Left lobe of liver (tissue), 2 donors: ENCODE results near the gene ACAT2. TPM values are rescaled to one million over a fixed set of nuclear protein-coding genes. Genes with fewer than 3 reads are reported as not detected.
"Not testable (repeated sequence)": the region's sequence is repeated elsewhere in the genome, so short reads cannot be mapped to it uniquely, and the experiment has no call there.

Source experiments
- ATAC-seq: fragments of 200-7000 bp; cut with Tn5 transposase; one replicate; pipeline ENCODE4 v1.9.1; 2020; ENCODE audit warnings: mild to moderate bottlenecking, moderate library complexity
- DNase-seq: peaks from one replicate; pipeline ENCODE4 v3.0.0-alpha.2; 2020; ENCODE audit warnings: low spot score
- total RNA-seq: library from RNA; stranded (reverse); gene quantifications from one replicate; pipeline ENCODE4 v1.2.1, GENCODE V29; 2021
- donor health status: DM: no; HTN: no; CAD: no; lungs with moderate emphysema.
- donor health status: DM: no; HTN: yes; CAD: no.

ACAT2 gene
- total RNA-seq, 1 donor from 2014 or later, result 44.6 TPM

DNA sequence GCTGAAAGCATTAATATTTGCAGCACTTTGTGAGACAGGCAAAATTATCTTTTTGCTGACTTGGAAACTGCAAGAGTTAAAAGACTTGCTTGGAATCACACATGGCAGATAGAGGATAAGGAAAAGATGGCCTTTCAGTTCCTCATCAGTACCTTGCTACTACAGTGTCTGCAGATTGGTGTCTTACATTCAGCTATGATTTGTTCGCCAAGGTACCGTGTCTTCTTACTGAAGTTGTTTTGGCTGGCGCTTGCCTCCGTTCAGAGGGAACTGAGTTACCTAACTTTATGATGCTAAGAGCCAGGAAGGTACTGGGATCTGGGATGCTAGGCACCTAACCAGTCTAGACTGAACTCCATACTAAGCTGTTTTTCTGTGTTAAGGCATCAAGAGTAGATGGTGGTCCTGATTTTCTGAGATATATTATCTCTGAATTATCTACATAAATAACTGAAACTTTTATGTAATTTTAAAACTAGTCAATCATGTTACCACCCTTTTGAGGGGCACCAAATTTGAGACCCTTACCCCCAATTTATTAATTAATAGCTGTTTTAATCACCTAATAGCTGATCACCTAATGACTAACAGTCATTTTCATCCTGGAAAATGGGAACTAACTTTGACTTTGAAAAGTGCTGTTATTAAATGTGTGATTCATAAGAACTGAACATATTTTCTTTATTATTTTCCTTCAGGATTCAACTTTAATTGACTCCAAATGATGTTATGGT is 32.1 kb upstream of the ACAT2 start:
- ATAC-seq (no peak), DNase-seq (no peak)

GRCh38 chr6:159730332-159730676 is 31.5 kb upstream of the ACAT2 start:
- ATAC-seq (no peak), DNase-seq (no peak)

GRCh38 chr6:159732550-159732949 is 29.3 kb upstream of the ACAT2 start:
- DNase-seq, ATAC-seq: not testable (repeated sequence)

- ATAC-seq, DNase-seq: not testable (repeated sequence)
These were observed 28.4 kb upstream of the ACAT2 start for GRCh38 chr6:159733395-159733794.

DNA sequence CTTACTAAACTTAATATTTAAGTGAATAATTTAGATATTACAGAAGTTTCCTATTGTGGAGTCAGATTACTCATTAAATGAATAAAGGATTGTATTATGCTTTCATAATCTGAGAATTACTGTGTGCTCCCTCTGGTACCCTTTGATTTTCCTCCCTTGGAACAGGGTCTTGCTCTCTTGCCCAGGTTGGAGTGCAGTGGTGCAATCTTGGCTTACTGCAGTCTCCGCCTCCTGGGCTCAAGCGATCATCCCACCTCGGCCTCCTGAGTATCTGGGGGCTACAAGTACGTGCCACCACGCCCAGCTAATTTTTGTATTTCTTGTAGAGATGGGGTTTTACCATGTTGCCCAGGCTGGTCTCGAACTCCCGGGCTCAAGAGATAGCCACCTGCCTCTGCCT is 24.9 kb upstream of the ACAT2 start:
- DNase-seq, result no peak
- ATAC-seq, result no peak

DNA sequence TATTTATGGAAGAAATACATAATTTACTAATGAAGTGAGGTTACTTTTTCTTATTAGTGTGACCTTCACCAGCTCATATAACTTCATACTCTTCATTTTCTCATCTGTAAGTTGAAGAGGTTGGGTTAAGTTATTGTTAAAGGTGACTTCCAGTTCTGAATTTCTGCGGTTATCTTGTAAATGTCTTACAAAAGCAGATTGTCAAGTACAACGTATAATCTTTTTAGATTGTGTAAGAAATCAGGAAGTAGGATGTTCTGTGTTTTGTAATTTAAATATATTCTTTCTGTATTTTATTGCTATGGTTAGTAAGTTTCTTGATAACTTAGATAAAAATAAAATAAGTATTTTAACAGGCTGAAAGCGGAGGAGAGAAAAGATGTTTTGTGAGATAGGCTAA is 22.5 kb upstream of the ACAT2 start:
- ATAC-seq, result no peak
- DNase-seq, result no peak

- no peak for ATAC-seq
These were observed 19.7 kb upstream of the ACAT2 start for GRCh38 chr6:159742165-159742564.

DNA sequence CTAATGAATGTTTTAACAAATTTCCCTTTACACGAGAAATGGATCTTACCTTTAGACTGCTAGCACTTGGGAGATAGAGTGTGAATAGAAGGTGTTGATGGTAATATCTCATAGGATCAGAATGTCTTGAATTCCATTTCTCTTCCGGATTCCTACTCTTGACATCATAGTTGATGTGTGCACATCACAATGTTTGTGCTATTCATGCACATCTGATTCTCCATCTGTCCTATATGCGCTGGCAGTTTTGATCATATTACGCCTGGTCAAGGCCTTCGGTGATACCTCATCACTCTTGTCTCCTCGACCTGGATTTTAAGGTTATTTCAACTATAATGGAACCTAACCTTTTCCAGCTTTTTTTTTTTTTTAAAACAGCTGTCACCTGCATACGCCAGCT is 16.8 kb upstream of the ACAT2 start:
- ATAC-seq (no peak), DNase-seq (no peak)

More at GRCh38 chr6:159742165-159742564, 19.7 kb upstream of the ACAT2 start:
- DNase-seq, result no peak

DNA sequence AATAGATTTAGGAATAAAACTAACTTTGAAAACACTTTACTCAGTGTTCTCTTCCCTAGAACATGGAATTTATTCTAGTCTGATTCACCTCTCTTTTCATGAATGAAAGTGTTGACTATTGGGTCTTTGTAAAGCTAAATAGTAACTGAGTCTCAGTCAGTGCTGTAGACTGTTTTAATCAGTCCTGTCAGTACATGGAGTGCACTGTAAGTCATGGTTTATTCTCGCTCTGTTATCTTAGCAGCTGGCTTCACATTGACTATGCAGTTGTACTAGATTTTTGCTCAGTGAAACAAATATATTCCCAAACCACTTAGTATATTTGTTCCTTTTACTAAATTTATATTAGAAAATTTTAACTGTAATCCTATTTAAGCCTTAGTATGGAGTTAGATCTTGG is 15.1 kb upstream of the ACAT2 start:
- no peak for DNase-seq
- ATAC-seq, result no peak

DNA sequence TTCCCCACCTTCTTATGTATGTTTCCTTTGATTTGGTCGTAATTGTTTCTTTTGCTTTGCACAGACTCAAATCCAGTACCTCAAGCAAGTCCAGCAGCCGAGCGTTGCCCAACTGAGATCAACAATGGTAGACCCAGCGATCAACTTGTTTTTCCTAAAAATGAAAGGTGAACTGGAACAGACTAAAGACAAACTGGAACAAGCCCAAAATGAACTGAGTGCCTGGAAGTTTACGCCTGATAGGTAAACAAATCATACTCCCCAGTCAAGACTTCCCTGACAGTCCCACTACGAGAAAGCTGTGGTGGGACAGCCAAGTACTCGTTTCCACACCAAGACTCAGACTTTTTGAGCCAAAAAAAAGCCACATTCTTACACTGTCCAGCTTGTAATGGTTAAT is 13.7 kb upstream of the ACAT2 start:
- peak; percentile 42 for ATAC-seq
- DNase-seq, result not testable (repeated sequence)

DNA sequence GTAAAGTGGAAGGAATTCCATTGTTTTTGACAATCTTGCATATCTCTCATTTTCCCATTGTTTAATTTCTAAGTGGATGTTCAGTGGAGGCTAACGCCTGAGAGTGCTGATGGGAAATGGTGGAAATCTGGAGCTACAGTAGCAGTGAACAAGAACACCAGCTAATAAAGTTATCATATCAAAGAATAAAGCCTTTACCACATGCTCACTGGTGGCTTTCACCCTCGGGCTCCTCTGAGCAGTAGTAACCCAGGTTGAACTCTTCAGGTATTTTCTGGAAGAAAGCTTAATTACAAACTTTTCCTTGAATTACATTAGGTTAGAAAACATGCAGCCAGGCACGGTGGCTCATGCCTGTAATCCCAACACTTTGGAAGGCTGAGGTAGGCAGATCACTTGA is 10.4 kb upstream of the ACAT2 start:
- DNase-seq, result no peak
- no peak for ATAC-seq

GRCh38 chr6:159753081-159753872 is 8.6 kb upstream of the ACAT2 start:
- DNase-seq, result no peak

DNA sequence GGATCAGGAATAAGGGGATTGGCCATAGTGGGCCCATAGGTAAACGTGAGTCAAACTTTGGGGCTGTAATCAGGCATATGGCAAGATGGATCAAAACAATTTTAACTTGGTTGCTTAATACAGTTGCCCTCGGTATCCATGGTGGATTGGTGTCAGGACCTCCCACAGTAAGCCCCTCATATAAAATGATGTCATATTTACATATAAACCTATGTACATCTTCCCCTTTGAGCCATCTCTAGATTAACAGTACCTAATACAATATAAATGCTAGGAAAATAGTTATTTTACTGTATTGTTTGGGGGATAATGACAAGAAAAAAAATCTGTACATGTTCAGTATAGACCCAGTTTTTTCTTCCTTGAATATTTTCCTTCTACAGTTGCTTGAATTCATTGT is 7.4 kb upstream of the ACAT2 start:
- DNase-seq, result no peak

More at GRCh38 chr6:159753081-159753872, 8.6 kb upstream of the ACAT2 start:
- ATAC-seq, result no peak

DNA sequence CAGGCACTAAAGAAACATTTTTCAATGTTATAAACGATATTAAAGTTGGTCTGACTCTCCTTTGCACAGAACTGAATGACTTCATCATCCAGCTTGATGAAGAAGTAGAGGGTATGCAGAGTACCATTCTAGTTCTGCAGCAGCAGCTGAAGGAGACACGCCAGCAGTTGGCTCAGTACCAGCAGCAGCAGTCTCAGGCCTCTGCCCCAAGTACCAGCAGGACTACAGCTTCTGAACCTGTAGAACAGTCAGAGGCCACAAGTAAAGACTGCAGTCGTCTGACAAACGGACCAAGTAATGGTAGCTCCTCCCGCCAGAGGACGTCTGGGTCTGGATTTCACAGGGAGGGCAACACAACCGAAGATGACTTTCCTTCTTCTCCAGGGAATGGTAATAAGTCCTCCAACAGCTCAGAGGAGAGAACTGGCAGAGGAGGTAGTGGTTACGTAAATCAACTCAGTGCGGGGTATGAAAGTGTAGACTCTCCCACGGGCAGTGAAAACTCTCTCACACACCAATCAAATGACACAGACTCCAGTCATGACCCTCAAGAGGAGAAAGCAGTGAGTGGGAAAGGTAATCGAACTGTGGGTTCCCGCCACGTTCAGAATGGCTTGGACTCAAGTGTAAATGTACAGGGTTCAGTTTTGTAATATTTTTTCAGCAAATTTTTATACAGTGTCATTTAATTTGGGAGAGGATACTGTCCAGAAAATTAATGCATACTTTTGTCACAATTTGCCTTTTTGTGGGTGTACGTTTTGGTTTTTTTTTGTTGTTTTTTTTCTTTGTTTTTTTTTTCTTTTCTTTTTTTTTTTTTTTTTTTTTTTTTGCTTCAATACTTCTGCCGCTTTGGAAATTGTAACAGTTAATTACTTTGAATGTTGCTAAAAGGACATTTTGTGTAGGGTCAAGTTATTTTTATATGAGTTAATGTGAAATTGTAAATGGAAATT is 6.6 kb upstream of the ACAT2 start:
- ATAC-seq (no peak), DNase-seq (no peak)

More for the DNA sequence above, 7.4 kb upstream of the ACAT2 start:
- no peak for ATAC-seq

- ATAC-seq, result no peak
These were observed 5.3 kb upstream of the ACAT2 start for GRCh38 chr6:159756508-159756907.

GRCh38 chr6:159758031-159759001 is 3.5 kb upstream of the ACAT2 start:
- DNase-seq (no peak), ATAC-seq (no peak)

More at GRCh38 chr6:159756508-159756907, 5.3 kb upstream of the ACAT2 start:
- DNase-seq, result no peak

- DNase-seq (no peak), ATAC-seq (no peak)
These were observed 2.2 kb upstream of the ACAT2 start for GRCh38 chr6:159759645-159760044.

DNA sequence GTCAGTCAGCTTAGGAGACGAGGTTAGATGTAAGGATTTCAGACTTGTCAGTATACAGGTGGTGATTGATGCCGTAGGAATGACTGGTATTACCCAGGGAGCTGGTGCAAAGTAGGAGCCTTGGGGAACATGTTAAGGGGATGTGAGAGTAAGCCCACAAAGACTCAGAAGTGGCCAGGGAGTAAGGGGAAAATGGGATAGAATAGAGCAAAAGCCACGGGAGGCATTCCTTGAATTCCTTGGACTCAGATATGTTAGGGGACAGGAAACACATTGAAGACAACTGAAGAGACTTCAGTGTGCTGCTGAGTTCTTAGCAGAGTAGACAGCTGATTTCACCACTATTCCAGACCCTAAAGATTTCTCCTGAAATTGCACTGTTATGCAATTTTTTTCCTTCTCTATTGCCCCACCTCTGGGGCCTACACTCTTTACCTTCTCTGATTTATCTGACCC is 1.2 kb upstream of the ACAT2 start:
- ATAC-seq, result no peak
- no peak for DNase-seq

- ATAC-seq (no peak), DNase-seq (peak; percentile 52)
These were observed 544 bp upstream of the ACAT2 start for GRCh38 chr6:159761129-159761872.
